ENCODE data around the gene PPARA. TPM values are rescaled to one million over a fixed set of nuclear protein-coding genes. Genes with fewer than 3 reads are reported as not detected.

Gene PPARA
- total and polyA plus RNA-seq, 2 experiments from 2014 or later = 8.7 to 14.4 TPM

- peaks cover 28% of the 10 kb centered on the region for H3K36me3 ChIP-seq (ENCODE audit: low read depth)
- peaks cover 72% of the 10 kb centered on the region for H3F3A ChIP-seq (ENCODE audit: insufficient read depth)
- no peaks in the 10 kb centered on the region for H3K27me3 ChIP-seq (replicated peaks; ENCODE audit: insufficient read depth)
- H3K9ac ChIP-seq = peak overlapping the region; percentile 64
- no peak for DNase-seq
- H3K4me2 ChIP-seq (ENCODE audit: unreplicated experiment) = peak overlapping the region; percentile 36
- TF ChIP-seq EZH2 (IDR thresholded peaks at IDR 0.05; ENCODE audit: insufficient read depth, poor library complexity, severe bottlenecking) = no peak
- TF ChIP-seq EZH2phosphoT487 (IDR thresholded peaks at IDR 0.05; ENCODE audit: insufficient read depth, low read depth) = no peak
- in situ Hi-C loops (cut with MboI) = no loop called here
- H3K9me2 ChIP-seq (ENCODE audit: insufficient read depth) = no peaks in the 10 kb centered on the region
- no peaks in the 10 kb centered on the region for H3K9me3 ChIP-seq (ENCODE audit: low read depth)
- H3K4me3 ChIP-seq = no peak overlapping the region
- WGBS, 2 experiments (ENCODE audit: low coverage in 1 of 2, low lambda C conversion rate in 2 of 2, missing lambda C conversion rate in 2 of 2) = 39 to 48% methylated on average over 19 of the region's 19 CpGs
- peak overlapping the region; percentile 82 for H3K27ac ChIP-seq
- H2AFZ ChIP-seq = no peak overlapping the region
- H4K20me1 ChIP-seq (ENCODE audit: insufficient read depth) = no peaks in the 10 kb centered on the region
- peaks cover 39% of the 10 kb centered on the region for H3K4me1 ChIP-seq (ENCODE audit: insufficient read depth)
- H3K79me2 ChIP-seq (ENCODE audit: insufficient read depth) = peaks cover 97% of the 10 kb centered on the region
Measured at GRCh38 chr22:46106279-46107022, 43.9 kb upstream of the PPARA start.

- Histone ChIP-seq H3K9ac (peak overlapping the region; percentile 64), H3K79me2 (ENCODE audit: insufficient read depth) (peaks cover 90% of the 10 kb centered on the region), H3K27ac (peak overlapping the region; percentile 82), H3K9me3 (ENCODE audit: low read depth) (no peaks in the 10 kb centered on the region), H3K27me3 (replicated peaks; ENCODE audit: insufficient read depth) (no peaks in the 10 kb centered on the region), H3K36me3 (ENCODE audit: low read depth) (peaks cover 25% of the 10 kb centered on the region), H3F3A (ENCODE audit: insufficient read depth) (peaks cover 70% of the 10 kb centered on the region), H3K9me2 (ENCODE audit: insufficient read depth) (no peaks in the 10 kb centered on the region), H3K4me1 (ENCODE audit: insufficient read depth) (peaks cover 37% of the 10 kb centered on the region), H3K4me2 (ENCODE audit: unreplicated experiment) (no peak overlapping the region), H3K4me3 (no peak overlapping the region), H2AFZ (no peak overlapping the region), H4K20me1 (ENCODE audit: insufficient read depth) (no peaks in the 10 kb centered on the region)
- peak; percentile 44 for DNase-seq
- TF ChIP-seq EZH2phosphoT487 (IDR thresholded peaks at IDR 0.05; ENCODE audit: insufficient read depth, low read depth) (no peak), EZH2 (IDR thresholded peaks at IDR 0.05; ENCODE audit: insufficient read depth, poor library complexity, severe bottlenecking) (no peak)
- WGBS, 2 experiments (ENCODE audit: low coverage in 1 of 2, low lambda C conversion rate in 2 of 2, missing lambda C conversion rate in 2 of 2) = 42 to 43% methylated on average over 25 to 35 of the region's 35 CpGs
- in situ Hi-C loops (cut with MboI) = no loop called here
Measured at GRCh38 chr22:46107089-46107664, 43.1 kb upstream of the PPARA start.

- TF ChIP-seq EZH2 (IDR thresholded peaks at IDR 0.05; ENCODE audit: insufficient read depth, poor library complexity, severe bottlenecking) (no peak), EZH2phosphoT487 (IDR thresholded peaks at IDR 0.05; ENCODE audit: insufficient read depth, low read depth) (no peak)
- Histone ChIP-seq H3K4me1 (ENCODE audit: insufficient read depth) (peaks cover 37% of the 10 kb centered on the region), H3K9ac (peak overlapping the region; percentile 64), H3F3A (ENCODE audit: insufficient read depth) (peaks cover 71% of the 10 kb centered on the region), H2AFZ (no peak overlapping the region), H3K9me3 (ENCODE audit: low read depth) (no peaks in the 10 kb centered on the region), H3K27me3 (replicated peaks; ENCODE audit: insufficient read depth) (no peaks in the 10 kb centered on the region), H3K4me2 (ENCODE audit: unreplicated experiment) (no peak overlapping the region), H3K27ac (peak overlapping the region; percentile 82), H4K20me1 (ENCODE audit: insufficient read depth) (no peaks in the 10 kb centered on the region), H3K9me2 (ENCODE audit: insufficient read depth) (no peaks in the 10 kb centered on the region), H3K79me2 (ENCODE audit: insufficient read depth) (peaks cover 88% of the 10 kb centered on the region), H3K4me3 (no peak overlapping the region), H3K36me3 (ENCODE audit: low read depth) (peaks cover 25% of the 10 kb centered on the region)
- WGBS, 2 experiments (ENCODE audit: low coverage in 1 of 2, low lambda C conversion rate in 2 of 2, missing lambda C conversion rate in 2 of 2) = 57 to 62% methylated on average over 15 to 22 of the region's 22 CpGs
- in situ Hi-C loops (cut with MboI) = no loop called here
- DNase-seq = peak; percentile 56
Measured at GRCh38 chr22:46107753-46108563, 42.4 kb upstream of the PPARA start.

All from GM23248 (cell line).